Lower leg skin (tissue), 4 donors: ENCODE measurements around the gene ZBTB7C. TPM values are rescaled to one million over a fixed set of nuclear protein-coding genes. Genes with fewer than 3 reads are reported as not detected.

Source experiments
- DNase-seq, 2 donors: peaks; one replicate each; pipeline ENCODE4 v3.0.0-alpha.2; 2019; ENCODE audit warnings: low spot score in 2 of 2
- H3K4me3 ChIP-seq: fragments of 200-600 bp; sonication (generic); 2 replicates; pipeline ENCODE4 v1.5.1; 2017; ENCODE audit warnings: mild to moderate bottlenecking, low read depth; ENCODE audit not compliant: poor library complexity, severe bottlenecking
- POLR2A ChIP-seq, 2 donors: fragments of 450-650 bp; IDR thresholded peaks; one replicate each; pipeline ENCODE4 v1.6.1; 2016 to 2017; ENCODE audit warnings: antibody characterized with exemption in 2 of 2, mild to moderate bottlenecking in 1 of 2, moderate library complexity in 1 of 2
- WGBS, 2 donors: methylation state at CpG; one replicate each; pipeline ENCODE4 v1.1.5; 2018; 5-methylcytosine and 5-hydroxymethylcytosine counted together
- intact Hi-C: fragments of 100-400 bp; cut with DNase I; formaldehyde crosslinking; loops from one replicate; pipeline ENCODE4 v1.15.0; 2023; ENCODE audit warnings: low total_unique reads
- total RNA-seq, 4 donors: library from RNA; depleted of rRNA; stranded (reverse); fragments of >200 nt; gene quantifications; one replicate each; pipeline ENCODE4 v1.1.0, GENCODE V29; 2016
- TF ChIP-seq, protein P1 (sequence below), 3 donors: fragments of 450-650 bp; IDR thresholded peaks; one replicate each; pipeline ENCODE4 v1.5.1; 2016; ENCODE audit warnings: antibody characterized with exemption in 3 of 3, mild to moderate bottlenecking in 3 of 3, moderate library complexity in 2 of 3

ZBTB7C gene
- total RNA-seq, 4 donors from 2014 or later = 44.2 to 59.7 (median 50.7) TPM

- TF ChIP-seq, protein P1, sequence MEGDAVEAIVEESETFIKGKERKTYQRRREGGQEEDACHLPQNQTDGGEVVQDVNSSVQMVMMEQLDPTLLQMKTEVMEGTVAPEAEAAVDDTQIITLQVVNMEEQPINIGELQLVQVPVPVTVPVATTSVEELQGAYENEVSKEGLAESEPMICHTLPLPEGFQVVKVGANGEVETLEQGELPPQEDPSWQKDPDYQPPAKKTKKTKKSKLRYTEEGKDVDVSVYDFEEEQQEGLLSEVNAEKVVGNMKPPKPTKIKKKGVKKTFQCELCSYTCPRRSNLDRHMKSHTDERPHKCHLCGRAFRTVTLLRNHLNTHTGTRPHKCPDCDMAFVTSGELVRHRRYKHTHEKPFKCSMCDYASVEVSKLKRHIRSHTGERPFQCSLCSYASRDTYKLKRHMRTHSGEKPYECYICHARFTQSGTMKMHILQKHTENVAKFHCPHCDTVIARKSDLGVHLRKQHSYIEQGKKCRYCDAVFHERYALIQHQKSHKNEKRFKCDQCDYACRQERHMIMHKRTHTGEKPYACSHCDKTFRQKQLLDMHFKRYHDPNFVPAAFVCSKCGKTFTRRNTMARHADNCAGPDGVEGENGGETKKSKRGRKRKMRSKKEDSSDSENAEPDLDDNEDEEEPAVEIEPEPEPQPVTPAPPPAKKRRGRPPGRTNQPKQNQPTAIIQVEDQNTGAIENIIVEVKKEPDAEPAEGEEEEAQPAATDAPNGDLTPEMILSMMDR (IDR thresholded peaks at IDR 0.05) = no peak
- no peak for TF ChIP-seq POLR2A (IDR thresholded peaks at IDR 0.05)
- H3K4me3 ChIP-seq = no peak overlapping the region
- intact Hi-C loops = no loop called here
- WGBS, 2 donors = 63 to 69% methylated on average over 5 of the region's 5 CpGs
- no peak for DNase-seq
Measured at GRCh38 chr18:48393170-48393569, 16.0 kb downstream of the ZBTB7C start.

- 26 to 28% methylated on average over 1 of the region's 1 CpG for WGBS, 2 donors
- no peak for DNase-seq
Measured at GRCh38 chr18:48392268-48392667, 16.9 kb downstream of the ZBTB7C start.

DNA sequence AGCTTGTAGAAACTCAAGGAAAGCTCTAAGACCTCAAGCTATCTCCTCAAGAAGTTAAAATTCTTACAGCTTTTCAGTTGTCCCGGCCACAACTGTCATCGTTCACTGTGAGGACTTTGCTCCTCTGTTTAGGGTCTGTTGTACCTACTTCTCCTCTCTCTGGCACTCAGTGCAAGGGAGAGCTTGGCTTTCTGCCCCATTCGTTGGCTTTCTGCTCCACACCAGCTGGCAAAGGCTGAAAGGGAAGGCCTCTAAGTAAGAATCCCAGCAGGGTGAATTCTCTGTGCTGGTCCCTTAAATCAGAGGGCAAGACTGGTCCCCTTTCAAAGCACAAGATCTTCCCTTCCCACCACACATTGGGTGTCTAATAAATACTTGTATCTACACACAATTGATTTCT is 17.3 kb downstream of the ZBTB7C start:
- H3K4me3 ChIP-seq = no peak overlapping the region
- no peak for DNase-seq
- TF ChIP-seq POLR2A (IDR thresholded peaks at IDR 0.05) = no peak
- TF ChIP-seq, protein P1 (IDR thresholded peaks at IDR 0.05) = no peak
- WGBS, 2 donors = 53 to 61% methylated on average over 3 of the region's 3 CpGs
- intact Hi-C loops = no loop called here

More at GRCh38 chr18:48392268-48392667, 16.9 kb downstream of the ZBTB7C start:
- H3K4me3 ChIP-seq = no peak overlapping the region
- TF ChIP-seq, protein P1 (IDR thresholded peaks at IDR 0.05) = no peak
- TF ChIP-seq POLR2A (IDR thresholded peaks at IDR 0.05) = no peak
- intact Hi-C loops = no loop called here

DNA sequence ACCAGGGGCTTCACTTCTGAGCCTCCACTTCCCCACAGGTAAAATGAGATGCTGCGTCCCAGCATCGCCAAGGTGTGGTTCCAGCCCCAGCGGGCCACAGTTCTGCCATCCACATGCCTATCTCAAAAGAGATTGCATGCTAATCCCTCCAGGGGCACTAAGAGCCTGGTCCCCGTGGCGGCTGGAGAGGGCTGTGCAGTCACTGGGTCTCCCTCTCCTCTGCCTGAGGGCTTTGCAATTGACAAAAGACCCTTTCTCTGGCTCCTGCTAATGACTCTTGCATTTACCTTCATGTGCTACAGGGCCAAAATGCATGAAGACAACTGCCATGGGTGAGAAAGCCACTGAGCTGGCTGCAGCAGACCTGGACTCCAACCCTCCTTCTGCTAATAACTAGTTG is 18.5 kb downstream of the ZBTB7C start:
- 91 to 93% methylated on average over 4 to 5 of the region's 5 CpGs for WGBS, 2 donors
- TF ChIP-seq, protein P1 (IDR thresholded peaks at IDR 0.05) = no peak
- no peak for TF ChIP-seq POLR2A (IDR thresholded peaks at IDR 0.05)
- H3K4me3 ChIP-seq = no peak overlapping the region
- no peak for DNase-seq
- intact Hi-C loops = no loop called here

GRCh38 chr18:48388478-48388877 is 20.7 kb downstream of the ZBTB7C start:
- intact Hi-C loops = no loop called here
- no peak for DNase-seq
- TF ChIP-seq, protein P1 (IDR thresholded peaks at IDR 0.05) = no peak
- no peak for TF ChIP-seq POLR2A (IDR thresholded peaks at IDR 0.05)
- no peak overlapping the region for H3K4me3 ChIP-seq
- WGBS, 2 donors = 77 to 84% methylated on average over 4 of the region's 4 CpGs

- no peak for TF ChIP-seq POLR2A (IDR thresholded peaks at IDR 0.05)
- TF ChIP-seq, protein P1 (IDR thresholded peaks at IDR 0.05) = no peak
Measured at GRCh38 chr18:48387300-48387699, 21.9 kb downstream of the ZBTB7C start.

More at GRCh38 chr18:48387300-48387699, 21.9 kb downstream of the ZBTB7C start:
- intact Hi-C loops = no loop called here
- WGBS, 2 donors = 71 to 72% methylated on average over 1 of the region's 1 CpG
- no peak for DNase-seq
- H3K4me3 ChIP-seq = no peak overlapping the region
